Measurements from ENCODE around the gene GLRX3. TPM values are rescaled to one million over a fixed set of nuclear protein-coding genes. Genes with fewer than 3 reads are reported as not detected.

Gene GLRX3
- total and polyA plus RNA-seq, 10 of the 15 experiments (the other 5 are each of a cell fraction or from before 2014, with no cell fraction given): 94.7 to 209 (median 131) TPM

DNA sequence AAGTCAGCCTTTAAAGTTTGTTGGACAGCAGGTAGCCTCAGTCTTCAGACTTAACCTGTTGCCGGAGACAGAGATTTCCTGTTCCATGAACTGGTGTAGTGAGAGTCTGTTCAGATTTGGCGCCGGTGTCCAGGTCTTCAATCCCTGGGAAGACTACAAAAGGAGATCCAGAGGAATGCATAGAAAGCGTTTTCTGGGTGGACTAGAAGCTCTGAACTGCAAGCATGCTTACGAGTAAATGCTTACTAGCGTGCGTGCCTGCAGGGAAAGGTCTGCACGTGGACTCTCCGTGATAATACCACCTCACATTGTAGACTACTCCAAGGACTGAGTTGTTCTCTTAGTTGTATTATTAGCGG is 878 bp downstream of the GLRX3 start:
- TF ChIP-seq MXI1 (IDR thresholded peaks at IDR 0.05; ENCODE audit: low read depth, low read length) (0 out of 2 replicates have a peak, but pooled peaks have one; percentile 37), SIN3A (IDR thresholded peaks at IDR 0.05; ENCODE audit: low read depth, low read length) (0 out of 2 replicates have a peak, but pooled peaks have one; percentile 41), HDGF (IDR thresholded peaks at IDR 0.05) (no peak)
- ChIA-PET RAD21 (ENCODE audit: unreplicated experiment) (interaction anchor here (4.9 kb wide), 1 partner anchor 26 kb away, joined by 55 read pairs; the partner anchor contains the start of gene C10orf143), POLR2A (interaction anchor here (3.7 kb wide), 1 partner anchor 26 kb away, joined by 48 read pairs; the partner anchor contains the start of gene C10orf143), SMC1A (ENCODE audit: uncharacterized antibody, unreplicated experiment) (interaction anchor here (0.7 to 2.0 kb wide), 4 partner anchors 10 to 26 kb away, joined by 3 to 11 read pairs (median 4); partner anchors contain the start of gene C10orf143), CTCF (interaction anchor here (4.0 kb wide), 1 partner anchor 26 kb away, joined by 45 read pairs; the partner anchor contains the start of gene C10orf143)
- BruUV-seq (replicated peaks): no TSS peak
- FAIRE-seq: no peak
- H3K9me3 ChIP-seq (replicated peaks; ENCODE audit: control insufficient read depth, insufficient read depth, low read length): no peaks in the 10 kb centered on the region
- peaks cover 36% of the 10 kb centered on the region for H3K4me1 ChIP-seq (ENCODE audit: control insufficient read depth, insufficient read depth, low read length)
- H4K20me1 ChIP-seq (ENCODE audit: control insufficient read depth, insufficient read depth): 0 out of 2 replicates have a peak, but pooled peaks cover 4% of the 10 kb centered on the region
- H3K27ac ChIP-seq (ENCODE audit: control insufficient read depth, insufficient read depth): peak overlapping the region; percentile 69
- H3K36me3 ChIP-seq (ENCODE audit: control insufficient read depth in 2 of 2, insufficient read depth in 2 of 2, low read length in 1 of 2): no peaks in the 10 kb centered on the region
- H2AFZ ChIP-seq (ENCODE audit: control insufficient read depth, low read depth, low read length): no peak overlapping the region
- ATAC-seq: no peak
- no peaks in the 10 kb centered on the region; a peak in 1 of 4 replicates for H3K27me3 ChIP-seq (replicated peaks in 1 of 2; ENCODE audit: control insufficient read depth in 2 of 2, insufficient read depth in 2 of 2, low read length in 1 of 2)
- peak overlapping the region; percentile 82 for H3K9ac ChIP-seq (ENCODE audit: control insufficient read depth, insufficient read depth, low read length)
- peak overlapping the region; percentile 68 for H3K4me3 ChIP-seq
- no peak for DNase-seq (ENCODE audit: low read depth, low spot score)
- H3K4me2 ChIP-seq (ENCODE audit: control insufficient read depth, insufficient read depth): peak overlapping the region; percentile 79
- peaks cover 52% of the 10 kb centered on the region for H3K79me2 ChIP-seq (ENCODE audit: control insufficient read depth, insufficient read depth, low read length)
- under 1% methylated on average over 10 of the region's 10 CpGs for WGBS (ENCODE audit: insufficient coverage, insufficient replicate concordance, low lambda C conversion rate, missing lambda C conversion rate)
- intact Hi-C loops (cut with micrococcal nuclease; ENCODE audit: unreplicated experiment) (no loop called here), in situ Hi-C loops (cut with MboI) (no loop called here)

DNA sequence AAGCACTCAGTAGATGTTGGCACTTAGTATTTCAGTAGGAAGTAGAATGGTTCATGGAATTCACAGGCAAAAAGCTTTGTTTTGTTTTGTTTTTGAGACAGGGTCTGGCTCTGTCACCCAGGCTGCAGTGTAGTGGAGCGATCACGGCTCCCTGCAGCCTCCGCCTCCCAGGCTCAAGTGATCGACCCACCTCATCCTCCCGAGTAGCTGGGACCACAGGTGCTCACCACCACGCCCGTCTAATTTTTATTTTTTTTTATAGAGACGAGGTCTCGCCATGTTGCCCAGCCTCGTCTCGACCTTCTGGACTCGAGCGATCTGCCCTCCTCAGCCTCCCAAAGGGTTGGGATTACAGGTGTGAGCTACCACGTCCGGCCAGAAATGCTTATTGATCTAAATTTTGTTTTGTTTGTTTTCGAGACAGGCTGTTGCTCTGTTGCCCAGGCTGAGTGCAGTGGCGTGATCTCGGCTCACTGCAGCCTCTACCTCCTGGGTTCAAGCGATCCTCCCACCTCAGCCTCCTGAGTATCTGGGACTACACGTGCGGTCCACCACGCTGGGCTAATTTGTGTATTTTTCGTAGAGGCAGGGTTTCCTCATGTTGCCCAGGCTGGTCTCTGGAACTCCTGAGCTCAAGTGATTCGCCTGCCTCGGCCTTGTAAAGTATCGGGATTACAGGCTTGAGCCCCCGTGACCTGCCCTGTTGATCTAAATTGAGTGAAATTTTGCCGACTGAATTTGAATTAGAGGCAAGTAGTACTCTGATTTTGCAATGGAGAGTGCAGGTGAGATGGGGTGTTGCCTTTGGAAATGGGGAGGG is 1.7 kb downstream of the GLRX3 start:
- Histone ChIP-seq H3K27me3 (replicated peaks in 1 of 2; ENCODE audit: control insufficient read depth in 2 of 2, insufficient read depth in 2 of 2, low read length in 1 of 2) (no peaks in the 10 kb centered on the region; a peak in 1 of 4 replicates), H3K9ac (ENCODE audit: control insufficient read depth, insufficient read depth, low read length) (peak overlapping the region; percentile 82; the same call in 1 of the 2 replicates), H3K4me3 (peak overlapping the region; percentile 68), H3K36me3 (ENCODE audit: control insufficient read depth in 2 of 2, insufficient read depth in 2 of 2, low read length in 1 of 2) (no peaks in the 10 kb centered on the region), H3K79me2 (ENCODE audit: control insufficient read depth, insufficient read depth, low read length) (peaks cover 60% of the 10 kb centered on the region), H2AFZ (ENCODE audit: control insufficient read depth, low read depth, low read length) (no peak overlapping the region), H3K9me3 (replicated peaks; ENCODE audit: control insufficient read depth, insufficient read depth, low read length) (no peaks in the 10 kb centered on the region), H3K27ac (ENCODE audit: control insufficient read depth, insufficient read depth) (peak overlapping the region; percentile 26), H3K4me2 (ENCODE audit: control insufficient read depth, insufficient read depth) (peak overlapping the region; percentile 79), H4K20me1 (ENCODE audit: control insufficient read depth, insufficient read depth) (0 out of 2 replicates have a peak, but pooled peaks cover 4% of the 10 kb centered on the region), H3K4me1 (ENCODE audit: control insufficient read depth, insufficient read depth, low read length) (peaks cover 42% of the 10 kb centered on the region)
- BruUV-seq (replicated peaks): no TSS peak
- TF ChIP-seq YBX1 (IDR thresholded peaks at IDR 0.05): no peak
- TF ChIP-seq, protein P1, sequence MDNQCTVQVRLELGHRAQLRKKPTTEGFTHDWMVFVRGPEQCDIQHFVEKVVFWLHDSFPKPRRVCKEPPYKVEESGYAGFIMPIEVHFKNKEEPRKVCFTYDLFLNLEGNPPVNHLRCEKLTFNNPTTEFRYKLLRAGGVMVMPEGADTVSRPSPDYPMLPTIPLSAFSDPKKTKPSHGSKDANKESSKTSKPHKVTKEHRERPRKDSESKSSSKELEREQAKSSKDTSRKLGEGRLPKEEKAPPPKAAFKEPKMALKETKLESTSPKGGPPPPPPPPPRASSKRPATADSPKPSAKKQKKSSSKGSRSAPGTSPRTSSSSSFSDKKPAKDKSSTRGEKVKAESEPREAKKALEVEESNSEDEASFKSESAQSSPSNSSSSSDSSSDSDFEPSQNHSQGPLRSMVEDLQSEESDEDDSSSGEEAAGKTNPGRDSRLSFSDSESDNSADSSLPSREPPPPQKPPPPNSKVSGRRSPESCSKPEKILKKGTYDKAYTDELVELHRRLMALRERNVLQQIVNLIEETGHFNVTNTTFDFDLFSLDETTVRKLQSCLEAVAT (IDR thresholded peaks at IDR 0.05): peak; percentile 50; the same call in 1 of the 2 replicates
- TF ChIP-seq ZNF274 (IDR thresholded peaks at IDR 0.05; ENCODE audit: insufficient read depth, insufficient read length): no peak
- no peak for TF ChIP-seq RFX5 (IDR thresholded peaks at IDR 0.05; ENCODE audit: low read depth, low read length)
- intact Hi-C loops (cut with micrococcal nuclease; ENCODE audit: unreplicated experiment): no loop called here
- POLR2A ChIA-PET: interaction anchor here (3.7 kb wide), 1 partner anchor 27 kb away, joined by 48 read pairs; the partner anchor contains the start of gene C10orf143
- in situ Hi-C loops (cut with MboI): no loop called here
- RAD21 ChIA-PET (ENCODE audit: unreplicated experiment): interaction anchor here (4.9 kb wide), 1 partner anchor 27 kb away, joined by 55 read pairs; the partner anchor contains the start of gene C10orf143
- DNase-seq (ENCODE audit: low read depth, low spot score): no peak
- CTCF ChIA-PET: interaction anchor here (1.1 to 4.0 kb wide), 4 partner anchors 10 to 31 kb away, joined by 3 to 45 read pairs (median 4); partner anchors contain the start of gene C10orf143
- no peak for FAIRE-seq
- 89% methylated on average over 28 of the region's 28 CpGs for WGBS (ENCODE audit: insufficient coverage, insufficient replicate concordance, low lambda C conversion rate, missing lambda C conversion rate)
- SMC1A ChIA-PET (ENCODE audit: uncharacterized antibody, unreplicated experiment): interaction anchor here (1.1 to 1.6 kb wide), 3 partner anchors 21 to 31 kb away, joined by 4 to 11 read pairs (median 4); partner anchors contain the start of gene C10orf143
- ATAC-seq: no peak
